GM18502 (cell line): ENCODE measurements around the gene COL23A1.

Experiments
- ATAC-seq: cut with Tn5 transposase; IDR thresholded peaks from one replicate; pipeline ENCODE4 v1.9.1; 2021; ENCODE audit warnings: mild to moderate bottlenecking; ENCODE audit not compliant: unreplicated experiment, poor library complexity

COL23A1 gene

DNA sequence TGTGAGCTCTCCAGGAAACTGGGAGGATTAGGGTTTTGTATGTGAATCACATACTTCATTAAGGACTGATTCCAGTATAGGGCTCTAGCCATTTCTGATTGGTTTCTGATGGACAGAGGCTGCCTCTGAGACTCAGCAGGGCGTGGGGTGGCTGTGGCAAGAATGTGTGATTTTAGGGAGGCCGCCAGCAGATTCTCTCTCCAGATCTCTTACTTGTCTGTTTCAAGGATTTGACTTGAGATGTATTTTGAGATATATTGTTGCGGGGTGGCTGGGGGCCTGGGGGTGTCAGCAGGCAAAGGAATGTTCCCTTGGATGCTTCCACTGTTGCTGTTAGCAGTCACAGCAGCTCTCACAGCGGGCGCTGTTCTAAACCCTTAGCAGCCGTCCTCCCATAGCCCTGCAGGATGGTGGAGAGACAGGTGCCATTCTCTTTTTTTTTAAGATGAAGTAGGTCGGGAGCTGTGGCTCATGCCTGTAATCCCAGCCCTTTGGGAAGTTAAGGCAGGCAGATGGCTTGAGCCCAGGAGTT lies 393.8 kb downstream of the COL23A1 start:
- ATAC-seq, result no peak

DNA sequence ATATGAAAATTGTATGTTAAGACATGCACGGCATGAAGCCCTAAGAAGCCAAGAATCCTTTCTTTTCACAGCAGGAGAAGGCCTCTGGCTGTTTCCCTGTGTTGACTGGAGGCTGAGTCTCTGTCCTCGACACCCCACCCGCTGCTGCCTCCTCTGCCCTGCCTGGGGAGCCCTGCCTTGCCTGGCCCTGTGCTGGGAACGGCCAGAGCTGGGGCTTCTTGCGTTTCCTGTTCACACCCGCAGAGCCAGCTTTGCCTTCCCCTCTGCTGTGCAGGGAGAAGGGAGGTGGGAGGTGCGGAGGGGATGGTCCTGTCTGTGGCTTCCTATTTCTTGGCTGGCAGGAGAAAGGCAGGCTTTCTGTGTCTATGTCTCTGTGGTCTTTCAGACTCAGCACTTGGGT lies 396.2 kb downstream of the COL23A1 start:
- ATAC-seq, result no peak

DNA sequence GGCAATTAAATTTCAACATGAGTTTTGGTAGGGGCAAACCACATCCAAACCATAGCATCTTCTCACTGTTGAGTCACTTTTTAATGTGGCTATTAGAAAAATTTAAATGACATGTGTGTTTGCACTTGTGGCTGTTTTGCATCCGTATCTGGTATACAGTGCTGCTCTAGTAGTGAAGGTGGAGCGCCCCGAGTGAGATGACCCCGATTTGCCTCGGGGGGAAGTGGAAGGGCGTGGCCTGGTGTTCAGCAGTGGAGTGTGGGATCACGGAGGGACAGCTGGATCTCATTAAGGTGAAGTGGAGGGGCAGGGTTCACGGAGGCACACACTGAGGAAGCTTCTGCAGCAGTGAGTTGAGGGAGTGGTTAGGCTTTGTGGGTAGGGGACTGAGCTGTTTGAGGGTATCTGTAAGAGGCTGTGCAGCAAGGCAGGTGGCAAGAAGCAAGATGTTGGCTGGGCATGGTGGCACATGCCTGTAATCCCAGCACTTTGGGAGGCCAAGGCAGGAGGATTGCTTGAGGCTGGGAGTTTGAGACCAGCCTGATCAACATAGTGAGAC lies 396.9 kb downstream of the COL23A1 start:
- no peak for ATAC-seq

DNA sequence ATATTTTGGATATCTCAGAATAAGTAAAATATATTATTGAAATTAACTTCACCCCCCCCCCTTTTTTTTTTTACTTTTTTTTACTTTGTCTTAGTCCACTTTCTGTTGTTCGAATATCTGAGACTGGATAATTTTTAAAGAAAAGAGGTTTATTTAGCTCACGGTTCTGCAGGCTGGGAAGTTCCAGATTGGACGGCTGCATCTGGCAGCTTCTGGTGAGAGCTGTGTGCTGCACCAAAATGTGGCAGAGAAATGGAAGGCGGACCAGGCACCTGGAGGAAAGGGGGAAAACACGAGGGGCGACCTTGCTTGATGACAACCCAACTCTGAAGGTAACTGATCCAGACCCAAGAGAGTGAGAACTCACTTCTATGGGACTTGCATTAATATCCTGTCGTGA lies 397.4 kb downstream of the COL23A1 start:
- no peak for ATAC-seq

DNA sequence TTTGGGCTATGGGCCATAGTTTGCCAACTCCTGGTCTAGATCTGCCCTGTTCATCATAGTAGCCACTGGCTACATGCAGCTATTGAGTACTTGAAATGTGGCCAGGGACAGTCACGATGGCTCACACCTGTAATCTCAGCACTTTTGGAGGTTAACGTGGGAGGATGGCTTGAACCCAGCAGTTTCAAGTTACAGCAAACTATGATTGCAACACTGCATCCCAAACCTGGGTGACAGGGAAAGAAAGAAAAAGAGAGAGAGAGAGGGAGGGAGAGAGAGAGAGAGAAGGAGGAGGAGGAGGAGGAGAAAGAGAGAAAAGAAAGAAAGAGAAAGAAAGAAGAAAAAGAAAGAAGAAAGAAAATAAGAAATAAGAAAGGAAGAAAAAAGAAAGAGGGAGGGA lies 397.9 kb downstream of the COL23A1 start:
- no peak for ATAC-seq

DNA sequence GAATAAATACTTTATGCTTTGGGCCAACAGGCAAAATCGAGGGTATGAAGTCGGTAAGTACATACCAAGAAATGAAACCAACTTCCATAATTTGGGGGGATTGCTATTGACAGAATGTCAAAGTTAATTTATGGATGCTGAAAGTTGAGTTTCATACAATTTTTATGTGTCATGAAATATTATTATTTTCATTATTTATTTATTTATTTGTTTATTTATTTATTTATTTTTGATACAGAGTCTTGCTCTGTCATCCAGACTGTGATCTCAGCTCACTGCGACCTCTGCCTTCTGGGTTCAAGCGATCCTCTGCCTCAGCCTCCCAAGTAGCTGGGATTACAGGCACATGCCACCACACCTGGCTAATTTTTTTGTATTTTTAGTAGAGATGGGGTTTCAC lies 398.5 kb downstream of the COL23A1 start:
- ATAC-seq, result no peak

DNA sequence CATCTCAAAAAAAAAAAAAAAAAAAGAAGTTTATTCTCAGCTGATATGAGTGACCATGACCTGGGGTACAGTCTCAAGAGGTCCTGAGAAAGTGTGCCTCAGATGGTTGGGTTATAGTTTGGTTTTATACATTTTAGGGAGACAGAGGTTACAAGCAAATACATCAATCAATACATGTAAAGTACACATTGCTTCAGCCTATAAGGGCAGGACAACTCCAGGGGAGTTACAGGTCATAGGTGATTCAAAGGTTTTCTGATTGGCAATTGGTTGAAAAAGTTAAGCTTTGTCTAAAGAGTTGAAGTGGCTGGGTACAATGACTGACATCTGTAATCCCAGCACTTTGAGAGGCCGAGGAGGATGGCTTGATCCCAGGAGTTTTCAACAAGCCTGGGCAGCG lies 400.8 kb downstream of the COL23A1 start:
- no peak for ATAC-seq
